ENCODE measurements around the gene IL17A. TPM values are rescaled to one million over a fixed set of nuclear protein-coding genes. Genes with fewer than 3 reads are reported as not detected.

IL17A gene
- total RNA-seq, 1 experiment from 2014 or later: not detected

DNA sequence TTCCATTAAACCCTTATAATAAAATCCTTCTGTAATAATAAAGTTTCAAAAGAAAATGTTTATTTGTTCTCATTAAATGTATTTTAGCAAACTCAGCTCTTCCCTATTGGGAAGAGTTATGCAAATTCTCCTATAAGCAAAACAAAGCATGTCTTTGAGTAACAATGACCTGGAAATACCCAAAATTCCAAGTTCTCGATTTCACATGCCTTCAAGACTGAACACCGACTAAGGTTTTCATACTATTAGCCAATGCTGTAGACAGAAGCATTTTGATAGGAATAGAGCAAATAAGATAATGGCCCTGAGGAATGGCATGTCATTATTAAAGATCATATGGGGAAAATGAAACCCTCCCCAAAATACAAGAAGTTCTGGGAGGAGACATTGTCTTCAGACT, 3.8 kb downstream of the IL17A start:
- peaks cover 6% of the 10 kb centered on the region for H3K36me3 Mint-ChIP-seq
- H3K9me3 Mint-ChIP-seq: peaks cover 51% of the 10 kb centered on the region
- POLR2A ChIA-PET: no interaction called here
- H3K27ac Mint-ChIP-seq: peak overlapping the region; percentile 90
- peaks cover 6% of the 10 kb centered on the region for H3K27me3 Mint-ChIP-seq (ENCODE audit: low read depth)
- H3K4me1 Mint-ChIP-seq: peaks cover 29% of the 10 kb centered on the region
- TF ChIP-seq ELF4 (CRISPR knock-in tag; IDR thresholded peaks at IDR 0.05; ENCODE audit: low read depth): no peak
- TF ChIP-seq CREB1 (CRISPR knock-in tag; IDR thresholded peaks at IDR 0.05): no peak
- no peak for TF ChIP-seq SMAD3 (CRISPR knock-in tag; IDR thresholded peaks at IDR 0.05; ENCODE audit: borderline replicate concordance)
- TF ChIP-seq GTF2I (CRISPR knock-in tag; conservative IDR thresholded peaks at IDR 0.05): no peak
- no peak for TF ChIP-seq ZNF138 (CRISPR knock-in tag; conservative IDR thresholded peaks at IDR 0.05)
- TF ChIP-seq MYBL2 (CRISPR knock-in tag; IDR thresholded peaks at IDR 0.05): no peak
- CTCF ChIA-PET: no interaction called here
- H3K4me3 Mint-ChIP-seq: no peak overlapping the region
- DNase-seq (ENCODE audit: low spot score) (no peak), ATAC-seq (peak; percentile 74)

DNA sequence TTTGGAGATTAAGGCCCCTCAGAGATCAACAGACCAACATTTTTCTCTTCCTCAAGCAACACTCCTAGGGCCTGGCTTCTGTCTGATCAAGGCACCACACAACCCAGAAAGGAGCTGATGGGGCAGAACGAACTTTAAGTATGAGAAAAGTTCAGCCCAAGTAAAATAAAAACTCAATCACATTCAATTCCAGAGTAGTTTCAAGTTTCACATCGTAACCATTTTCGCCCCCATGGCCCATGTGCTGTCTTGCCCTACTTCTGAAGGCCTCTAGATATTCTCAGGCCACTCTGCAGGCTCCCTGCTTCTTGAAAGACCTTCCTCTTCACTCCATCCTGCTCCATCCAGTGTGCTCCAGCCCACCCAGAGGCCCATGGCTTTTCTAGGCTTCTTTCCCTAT, 4.2 kb downstream of the IL17A start:
- H3K27me3 Mint-ChIP-seq (ENCODE audit: low read depth): peaks cover 6% of the 10 kb centered on the region; the same call in 1 of the 2 replicates
- POLR2A ChIA-PET: no interaction called here
- DNase-seq (ENCODE audit: low spot score) (no peak), ATAC-seq (peak; percentile 55)
- CTCF ChIA-PET: no interaction called here
- peaks cover 29% of the 10 kb centered on the region for H3K4me1 Mint-ChIP-seq
- peak overlapping the region; percentile 90 for H3K27ac Mint-ChIP-seq
- H3K4me3 Mint-ChIP-seq: no peak overlapping the region
- peaks cover 6% of the 10 kb centered on the region for H3K36me3 Mint-ChIP-seq
- TF ChIP-seq PRRX2 (CRISPR knock-in tag; IDR thresholded peaks at IDR 0.05): no peak
- TF ChIP-seq MXD4 (CRISPR knock-in tag; IDR thresholded peaks at IDR 0.05; ENCODE audit: borderline replicate concordance): no peak
- TF ChIP-seq, protein P1, sequence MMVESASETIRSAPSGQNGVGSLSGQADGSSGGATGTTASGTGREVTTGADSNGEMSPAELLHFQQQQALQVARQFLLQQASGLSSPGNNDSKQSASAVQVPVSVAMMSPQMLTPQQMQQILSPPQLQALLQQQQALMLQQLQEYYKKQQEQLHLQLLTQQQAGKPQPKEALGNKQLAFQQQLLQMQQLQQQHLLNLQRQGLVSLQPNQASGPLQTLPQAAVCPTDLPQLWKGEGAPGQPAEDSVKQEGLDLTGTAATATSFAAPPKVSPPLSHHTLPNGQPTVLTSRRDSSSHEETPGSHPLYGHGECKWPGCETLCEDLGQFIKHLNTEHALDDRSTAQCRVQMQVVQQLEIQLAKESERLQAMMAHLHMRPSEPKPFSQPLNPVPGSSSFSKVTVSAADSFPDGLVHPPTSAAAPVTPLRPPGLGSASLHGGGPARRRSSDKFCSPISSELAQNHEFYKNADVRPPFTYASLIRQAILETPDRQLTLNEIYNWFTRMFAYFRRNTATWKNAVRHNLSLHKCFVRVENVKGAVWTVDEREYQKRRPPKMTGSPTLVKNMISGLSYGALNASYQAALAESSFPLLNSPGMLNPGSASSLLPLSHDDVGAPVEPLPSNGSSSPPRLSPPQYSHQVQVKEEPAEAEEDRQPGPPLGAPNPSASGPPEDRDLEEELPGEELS (CRISPR knock-in tag; IDR thresholded peaks at IDR 0.05): no peak
- TF ChIP-seq, protein P2, sequence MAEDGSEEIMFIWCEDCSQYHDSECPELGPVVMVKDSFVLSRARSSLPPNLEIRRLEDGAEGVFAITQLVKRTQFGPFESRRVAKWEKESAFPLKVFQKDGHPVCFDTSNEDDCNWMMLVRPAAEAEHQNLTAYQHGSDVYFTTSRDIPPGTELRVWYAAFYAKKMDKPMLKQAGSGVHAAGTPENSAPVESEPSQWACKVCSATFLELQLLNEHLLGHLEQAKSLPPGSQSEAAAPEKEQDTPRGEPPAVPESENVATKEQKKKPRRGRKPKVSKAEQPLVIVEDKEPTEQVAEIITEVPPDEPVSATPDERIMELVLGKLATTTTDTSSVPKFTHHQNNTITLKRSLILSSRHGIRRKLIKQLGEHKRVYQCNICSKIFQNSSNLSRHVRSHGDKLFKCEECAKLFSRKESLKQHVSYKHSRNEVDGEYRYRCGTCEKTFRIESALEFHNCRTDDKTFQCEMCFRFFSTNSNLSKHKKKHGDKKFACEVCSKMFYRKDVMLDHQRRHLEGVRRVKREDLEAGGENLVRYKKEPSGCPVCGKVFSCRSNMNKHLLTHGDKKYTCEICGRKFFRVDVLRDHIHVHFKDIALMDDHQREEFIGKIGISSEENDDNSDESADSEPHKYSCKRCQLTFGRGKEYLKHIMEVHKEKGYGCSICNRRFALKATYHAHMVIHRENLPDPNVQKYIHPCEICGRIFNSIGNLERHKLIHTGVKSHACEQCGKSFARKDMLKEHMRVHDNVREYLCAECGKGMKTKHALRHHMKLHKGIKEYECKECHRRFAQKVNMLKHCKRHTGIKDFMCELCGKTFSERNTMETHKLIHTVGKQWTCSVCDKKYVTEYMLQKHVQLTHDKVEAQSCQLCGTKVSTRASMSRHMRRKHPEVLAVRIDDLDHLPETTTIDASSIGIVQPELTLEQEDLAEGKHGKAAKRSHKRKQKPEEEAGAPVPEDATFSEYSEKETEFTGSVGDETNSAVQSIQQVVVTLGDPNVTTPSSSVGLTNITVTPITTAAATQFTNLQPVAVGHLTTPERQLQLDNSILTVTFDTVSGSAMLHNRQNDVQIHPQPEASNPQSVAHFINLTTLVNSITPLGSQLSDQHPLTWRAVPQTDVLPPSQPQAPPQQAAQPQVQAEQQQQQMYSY (CRISPR knock-in tag; IDR thresholded peaks at IDR 0.05): no peak
- TF ChIP-seq, protein P3, sequence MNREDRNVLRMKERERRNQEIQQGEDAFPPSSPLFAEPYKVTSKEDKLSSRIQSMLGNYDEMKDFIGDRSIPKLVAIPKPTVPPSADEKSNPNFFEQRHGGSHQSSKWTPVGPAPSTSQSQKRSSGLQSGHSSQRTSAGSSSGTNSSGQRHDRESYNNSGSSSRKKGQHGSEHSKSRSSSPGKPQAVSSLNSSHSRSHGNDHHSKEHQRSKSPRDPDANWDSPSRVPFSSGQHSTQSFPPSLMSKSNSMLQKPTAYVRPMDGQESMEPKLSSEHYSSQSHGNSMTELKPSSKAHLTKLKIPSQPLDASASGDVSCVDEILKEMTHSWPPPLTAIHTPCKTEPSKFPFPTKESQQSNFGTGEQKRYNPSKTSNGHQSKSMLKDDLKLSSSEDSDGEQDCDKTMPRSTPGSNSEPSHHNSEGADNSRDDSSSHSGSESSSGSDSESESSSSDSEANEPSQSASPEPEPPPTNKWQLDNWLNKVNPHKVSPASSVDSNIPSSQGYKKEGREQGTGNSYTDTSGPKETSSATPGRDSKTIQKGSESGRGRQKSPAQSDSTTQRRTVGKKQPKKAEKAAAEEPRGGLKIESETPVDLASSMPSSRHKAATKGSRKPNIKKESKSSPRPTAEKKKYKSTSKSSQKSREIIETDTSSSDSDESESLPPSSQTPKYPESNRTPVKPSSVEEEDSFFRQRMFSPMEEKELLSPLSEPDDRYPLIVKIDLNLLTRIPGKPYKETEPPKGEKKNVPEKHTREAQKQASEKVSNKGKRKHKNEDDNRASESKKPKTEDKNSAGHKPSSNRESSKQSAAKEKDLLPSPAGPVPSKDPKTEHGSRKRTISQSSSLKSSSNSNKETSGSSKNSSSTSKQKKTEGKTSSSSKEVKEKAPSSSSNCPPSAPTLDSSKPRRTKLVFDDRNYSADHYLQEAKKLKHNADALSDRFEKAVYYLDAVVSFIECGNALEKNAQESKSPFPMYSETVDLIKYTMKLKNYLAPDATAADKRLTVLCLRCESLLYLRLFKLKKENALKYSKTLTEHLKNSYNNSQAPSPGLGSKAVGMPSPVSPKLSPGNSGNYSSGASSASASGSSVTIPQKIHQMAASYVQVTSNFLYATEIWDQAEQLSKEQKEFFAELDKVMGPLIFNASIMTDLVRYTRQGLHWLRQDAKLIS (CRISPR knock-in tag; IDR thresholded peaks at IDR 0.05; ENCODE audit: borderline replicate concordance): no peak
- TF ChIP-seq RELA (CRISPR knock-in tag; IDR thresholded peaks at IDR 0.05; ENCODE audit: borderline replicate concordance): no peak
- TF ChIP-seq ZBTB21 (CRISPR knock-in tag; IDR thresholded peaks at IDR 0.05; ENCODE audit: borderline replicate concordance): no peak
- peaks cover 55% of the 10 kb centered on the region for H3K9me3 Mint-ChIP-seq

DNA sequence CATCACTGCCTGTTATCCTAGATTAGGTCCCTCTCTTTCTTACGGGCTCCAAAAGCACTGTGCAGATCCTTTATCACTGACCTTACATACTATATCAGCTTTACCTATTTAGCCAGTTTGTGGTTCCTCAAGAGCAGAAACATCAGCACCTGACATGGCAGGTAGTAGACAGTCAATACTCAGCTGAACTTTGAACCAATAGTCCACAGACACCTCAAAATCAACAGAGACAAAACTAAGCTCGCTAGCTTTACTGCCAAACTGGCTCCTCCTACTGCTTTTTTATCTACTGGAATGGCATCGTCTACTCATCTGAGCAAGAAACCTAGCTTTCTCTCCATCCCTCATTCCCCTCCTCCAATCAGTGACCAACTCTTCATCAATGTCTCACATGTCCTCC, 5.6 kb downstream of the IL17A start:
- ChIA-PET CTCF (no interaction called here), POLR2A (no interaction called here)
- Mint-ChIP-seq H3K27ac (no peak overlapping the region), H3K4me3 (no peak overlapping the region), H3K9me3 (peaks cover 51% of the 10 kb centered on the region), H3K27me3 (ENCODE audit: low read depth) (peaks cover 6% of the 10 kb centered on the region; the same call in 1 of the 2 replicates), H3K4me1 (peaks cover 29% of the 10 kb centered on the region), H3K36me3 (peaks cover 6% of the 10 kb centered on the region)
- TF ChIP-seq SMAD4 (CRISPR knock-in tag; IDR thresholded peaks at IDR 0.05) (no peak), ZNF416 (CRISPR knock-in tag; IDR thresholded peaks at IDR 0.05) (no peak)
- DNase-seq (ENCODE audit: low spot score): no peak
- no peak for ATAC-seq
